ENCODE measurements around the gene TPD52L1. TPM values are rescaled to one million over a fixed set of nuclear protein-coding genes. Genes with fewer than 3 reads are reported as not detected.

The TPD52L1 gene
- total and polyA plus RNA-seq, 10 of the 15 experiments (the other 5 are each of a cell fraction or from before 2014, with no cell fraction given), result 0.03 to 2.6 (median 0.16) TPM; not detected in 3

DNA sequence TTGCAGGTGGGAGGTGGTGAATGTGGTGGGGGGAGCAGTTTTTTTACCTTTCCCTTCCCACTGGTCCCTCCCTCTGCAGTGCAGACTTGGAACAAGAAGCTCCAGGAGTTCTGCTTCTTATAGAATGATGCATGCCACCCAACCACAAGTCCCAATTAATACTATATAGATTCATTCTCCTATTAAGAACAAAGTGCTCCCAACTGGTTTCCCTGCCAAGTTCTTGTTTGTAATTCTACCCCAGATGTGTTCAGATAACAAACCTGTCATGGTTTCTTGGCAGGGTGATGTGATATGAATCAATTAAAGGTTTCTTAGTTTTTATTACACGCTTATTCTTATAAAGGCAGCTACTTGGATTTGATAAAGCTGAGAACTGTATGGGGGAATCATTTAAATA, 124.3 kb downstream of the TPD52L1 start (continued):
- TF ChIP-seq TAF1 (IDR thresholded peaks at IDR 0.05; ENCODE audit: borderline replicate concordance, low read depth, low read length) (no peak), YY1 (IDR thresholded peaks at IDR 0.05; ENCODE audit: low read depth, low read length) (no peak), SUZ12 (IDR thresholded peaks at IDR 0.05; ENCODE audit: unreplicated experiment) (no peak)

DNA sequence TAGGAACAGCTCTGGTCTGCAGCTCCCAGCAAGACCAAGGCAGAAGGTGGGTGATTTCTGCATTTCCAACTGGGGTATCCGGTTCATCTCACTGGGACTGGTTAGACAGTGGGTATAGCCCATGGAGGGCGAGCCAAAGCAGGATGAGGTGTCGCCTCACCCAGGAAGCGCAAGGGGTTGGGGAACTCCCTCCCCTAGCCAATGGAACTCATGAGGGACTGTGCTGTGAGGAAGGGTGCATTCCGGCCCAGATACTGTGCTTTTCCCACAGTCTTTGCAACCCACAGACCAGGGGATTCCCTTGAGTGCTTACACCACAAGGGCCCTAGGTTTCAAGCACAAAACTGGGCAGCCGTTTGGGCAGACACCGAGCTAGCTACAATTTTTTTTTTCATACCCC, 126.4 kb downstream of the TPD52L1 start:
- SMC1A ChIA-PET (ENCODE audit: uncharacterized antibody, unreplicated experiment), result interaction anchor here (1.2 to 1.7 kb wide), 3 partner anchors 14 to 21 kb away, joined by 3 to 5 read pairs (median 3); no protein-coding TSS in a partner anchor
- ATAC-seq (peak; percentile 83), DNase-seq (ENCODE audit: low read depth, low spot score) (peak; percentile 61), FAIRE-seq (no peak)
- no peaks in the 10 kb centered on the region; the same call in 1 of the 2 replicates for H3K79me2 ChIP-seq (ENCODE audit: control insufficient read depth, insufficient read depth, low read length)
- RAD21 ChIA-PET (ENCODE audit: unreplicated experiment), result no interaction called here
- H3K4me1 ChIP-seq (ENCODE audit: control insufficient read depth, insufficient read depth, low read length), result peaks cover 12% of the 10 kb centered on the region; the same call in 1 of the 2 replicates
- no peak overlapping the region for H2AFZ ChIP-seq (ENCODE audit: control insufficient read depth, low read depth, low read length)
- H3K4me3 ChIP-seq, result no peak overlapping the region
- TF ChIP-seq, protein P1, sequence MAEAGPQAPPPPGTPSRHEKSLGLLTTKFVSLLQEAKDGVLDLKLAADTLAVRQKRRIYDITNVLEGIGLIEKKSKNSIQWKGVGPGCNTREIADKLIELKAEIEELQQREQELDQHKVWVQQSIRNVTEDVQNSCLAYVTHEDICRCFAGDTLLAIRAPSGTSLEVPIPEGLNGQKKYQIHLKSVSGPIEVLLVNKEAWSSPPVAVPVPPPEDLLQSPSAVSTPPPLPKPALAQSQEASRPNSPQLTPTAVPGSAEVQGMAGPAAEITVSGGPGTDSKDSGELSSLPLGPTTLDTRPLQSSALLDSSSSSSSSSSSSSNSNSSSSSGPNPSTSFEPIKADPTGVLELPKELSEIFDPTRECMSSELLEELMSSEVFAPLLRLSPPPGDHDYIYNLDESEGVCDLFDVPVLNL (IDR thresholded peaks at IDR 0.05; ENCODE audit: low read depth, low read length), result no peak
- peak; percentile 12 for TF ChIP-seq MEF2B (IDR thresholded peaks at IDR 0.05; ENCODE audit: partially characterized antibody, poor library complexity, severe bottlenecking)
- TF ChIP-seq, protein P2, sequence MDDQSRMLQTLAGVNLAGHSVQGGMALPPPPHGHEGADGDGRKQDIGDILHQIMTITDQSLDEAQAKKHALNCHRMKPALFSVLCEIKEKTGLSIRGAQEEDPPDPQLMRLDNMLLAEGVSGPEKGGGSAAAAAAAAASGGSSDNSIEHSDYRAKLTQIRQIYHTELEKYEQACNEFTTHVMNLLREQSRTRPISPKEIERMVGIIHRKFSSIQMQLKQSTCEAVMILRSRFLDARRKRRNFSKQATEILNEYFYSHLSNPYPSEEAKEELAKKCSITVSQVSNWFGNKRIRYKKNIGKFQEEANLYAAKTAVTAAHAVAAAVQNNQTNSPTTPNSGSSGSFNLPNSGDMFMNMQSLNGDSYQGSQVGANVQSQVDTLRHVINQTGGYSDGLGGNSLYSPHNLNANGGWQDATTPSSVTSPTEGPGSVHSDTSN (IDR thresholded peaks at IDR 0.05; ENCODE audit: insufficient replicate concordance, low read depth, low read length), result no peak
- TF ChIP-seq NFIC (IDR thresholded peaks at IDR 0.05; ENCODE audit: low read depth, low read length), result no peak
- no peak for TF ChIP-seq MTA3 (IDR thresholded peaks at IDR 0.05; ENCODE audit: borderline replicate concordance, low read length)
- no peak for TF ChIP-seq KLF5 (IDR thresholded peaks at IDR 0.05; ENCODE audit: partially characterized antibody)
- TF ChIP-seq NBN (IDR thresholded peaks at IDR 0.05), result no peak
- peak; percentile 40; the same call in 1 of the 2 replicates for TF ChIP-seq IKZF1 (conservative IDR thresholded peaks at IDR 0.05)
- TF ChIP-seq RFX5 (IDR thresholded peaks at IDR 0.05; ENCODE audit: low read depth, low read length), result no peak
- TF ChIP-seq RUNX3 (IDR thresholded peaks at IDR 0.05; ENCODE audit: low read length), result peak; percentile 52
- peak in 1 of 2 experiments; percentile 30; a peak in 1 of 4 replicates for TF ChIP-seq IKZF2 (IDR thresholded peaks at IDR 0.05)
- no peak; the same call in 1 of the 2 replicates for TF ChIP-seq DPF2 (IDR thresholded peaks at IDR 0.05)
- no peak overlapping the region for H3K9ac ChIP-seq (ENCODE audit: control insufficient read depth, insufficient read depth, low read length)
- intact Hi-C loops (cut with micrococcal nuclease; ENCODE audit: unreplicated experiment) (no loop called here), in situ Hi-C loops (cut with MboI) (no loop called here)
- H3K27ac ChIP-seq (ENCODE audit: control insufficient read depth, insufficient read depth), result peak overlapping the region; percentile 44; the same call in 1 of the 2 replicates
- no TSS peak for BruUV-seq (replicated peaks)
- CTCF ChIA-PET, result interaction anchor here (0.7 to 2.2 kb wide), 3 partner anchors 16 to 676 kb away, joined by 3 to 9 read pairs (median 3); partner anchors contain the start of gene HDDC2
- no peaks in the 10 kb centered on the region for H4K20me1 ChIP-seq (ENCODE audit: control insufficient read depth, insufficient read depth)
- POLR2A ChIA-PET, result interaction anchor here (0.9 to 1.3 kb wide), 2 partner anchors 18 to 21 kb away, joined by 4 to 5 read pairs; partner anchors contain the start of gene HDDC2
- H3K4me2 ChIP-seq (ENCODE audit: control insufficient read depth, insufficient read depth), result peak overlapping the region; percentile 22; the same call in 1 of the 2 replicates
- no peaks in the 10 kb centered on the region for H3K27me3 ChIP-seq (replicated peaks in 1 of 2; ENCODE audit: control insufficient read depth in 2 of 2, insufficient read depth in 2 of 2, low read length in 1 of 2)
- WGBS (ENCODE audit: insufficient coverage, insufficient replicate concordance, low lambda C conversion rate, missing lambda C conversion rate), result 30% methylated on average over 7 of the region's 7 CpGs
- H3K36me3 ChIP-seq (ENCODE audit: control insufficient read depth in 2 of 2, insufficient read depth in 2 of 2, low read length in 1 of 2), result peaks cover 3 to 11% of the 10 kb centered on the region in 2 experiments; a peak in 3 of 4 replicates
- H3K9me3 ChIP-seq (replicated peaks; ENCODE audit: control insufficient read depth, insufficient read depth, low read length), result peaks cover 6% of the 10 kb centered on the region

Measured in GM12878 (cell line).